ENCODE results near the gene HOXC10.

HOXC10 gene

GRCh38 chr12:54017027-54017788 lies 32.3 kb downstream of the HOXC10 start:
- FAIRE-seq: no peak

DNA sequence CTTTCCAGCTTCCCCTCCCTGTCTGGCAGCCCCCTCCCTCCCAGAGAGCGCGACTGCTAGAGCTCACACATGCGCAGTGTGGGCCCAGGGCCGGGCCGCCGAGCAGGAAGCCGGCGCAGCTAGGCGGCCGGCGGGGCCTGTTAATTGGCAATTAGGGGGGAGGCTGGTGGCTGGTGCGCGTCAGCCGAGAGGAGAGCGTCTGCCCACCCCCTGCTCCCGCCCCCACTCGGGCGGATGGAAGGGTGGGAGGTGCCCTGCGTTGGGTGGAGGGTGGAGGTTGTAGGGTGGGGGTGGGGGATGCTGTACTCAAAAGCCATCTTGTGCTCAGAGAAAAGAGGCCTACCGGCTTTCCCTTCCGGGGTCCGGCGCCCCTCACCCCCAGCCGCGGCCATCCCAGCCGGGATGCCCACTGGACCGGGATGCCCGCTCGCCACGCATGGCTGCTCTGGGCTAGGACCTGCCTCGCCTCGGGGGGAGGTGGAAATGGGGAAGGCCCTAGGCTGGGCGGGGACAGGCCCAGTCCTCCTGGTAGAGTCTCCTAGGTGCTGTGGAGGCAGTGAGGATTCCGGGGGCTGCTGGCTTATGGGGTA lies 33.0 kb downstream of the HOXC10 start:
- no peak for FAIRE-seq

GRCh38 chr12:54018468-54018984 lies 33.6 kb downstream of the HOXC10 start:
- FAIRE-seq: no peak

DNA sequence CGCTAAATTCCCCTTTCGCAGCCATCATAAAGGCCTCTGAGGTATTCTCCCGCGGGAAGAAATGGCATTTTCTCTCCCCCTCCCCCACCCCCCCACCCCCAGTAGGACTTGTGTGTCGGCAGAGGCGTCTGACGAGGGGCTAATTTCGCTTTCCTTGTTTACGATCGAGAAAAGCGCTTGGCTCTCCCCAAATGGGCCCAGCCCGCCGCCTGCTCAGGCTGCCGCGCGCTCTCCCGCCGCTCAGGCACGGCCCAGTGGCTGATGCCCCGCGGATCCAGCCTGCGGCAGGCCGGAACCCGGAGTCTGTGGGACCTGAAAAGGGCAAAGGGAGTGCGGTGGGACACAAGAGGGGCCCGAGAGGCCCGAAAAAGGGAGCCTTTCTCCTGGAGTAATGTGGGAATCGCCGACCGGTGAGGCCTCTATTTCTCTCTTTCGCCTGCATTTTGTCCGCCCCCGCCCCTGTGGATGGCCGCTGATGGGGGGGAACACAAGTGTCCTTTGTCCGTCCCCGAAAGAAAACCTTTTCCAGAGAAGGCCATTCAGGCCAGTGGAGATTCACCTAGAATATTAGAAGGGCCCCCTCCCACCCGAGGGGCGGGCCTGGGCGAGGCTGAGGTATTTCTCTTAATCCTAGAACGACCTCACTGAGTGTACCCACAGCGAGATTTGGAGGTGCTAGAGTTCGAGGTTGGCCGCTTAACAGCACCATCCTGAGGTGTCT lies 34.3 kb downstream of the HOXC10 start:
- no peak for FAIRE-seq

DNA sequence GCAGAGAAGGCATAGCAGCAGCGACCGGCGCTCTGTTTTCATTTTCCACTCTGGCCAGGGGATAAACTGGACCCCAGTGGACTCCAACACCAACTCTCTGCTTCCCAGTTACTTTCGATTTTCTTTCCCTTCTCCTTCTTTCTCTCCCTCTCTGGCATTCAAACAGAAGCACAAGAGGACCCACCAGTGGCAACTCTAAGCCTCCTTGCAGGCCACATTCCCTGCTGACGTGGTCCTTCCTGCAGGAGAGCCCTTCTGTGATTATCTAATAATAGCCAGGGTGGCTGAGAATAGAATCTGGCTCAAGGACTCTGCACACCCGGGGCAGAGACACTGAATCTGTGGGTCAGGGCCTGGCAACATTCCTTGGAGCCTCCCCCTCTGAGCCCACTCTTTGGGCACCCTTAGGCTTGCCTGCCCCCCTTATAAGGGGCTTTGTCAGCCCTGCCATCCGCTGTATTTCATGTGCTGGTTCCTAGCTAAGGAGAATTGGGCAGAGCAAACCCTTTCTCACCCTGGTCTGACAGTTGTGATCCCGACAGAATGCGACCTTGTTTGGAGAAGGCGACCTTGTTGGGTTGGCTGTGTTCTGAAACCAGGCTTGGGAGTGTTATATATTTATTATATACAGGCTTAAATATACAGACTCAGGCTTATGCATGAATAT lies 35.1 kb downstream of the HOXC10 start:
- FAIRE-seq: no peak

DNA sequence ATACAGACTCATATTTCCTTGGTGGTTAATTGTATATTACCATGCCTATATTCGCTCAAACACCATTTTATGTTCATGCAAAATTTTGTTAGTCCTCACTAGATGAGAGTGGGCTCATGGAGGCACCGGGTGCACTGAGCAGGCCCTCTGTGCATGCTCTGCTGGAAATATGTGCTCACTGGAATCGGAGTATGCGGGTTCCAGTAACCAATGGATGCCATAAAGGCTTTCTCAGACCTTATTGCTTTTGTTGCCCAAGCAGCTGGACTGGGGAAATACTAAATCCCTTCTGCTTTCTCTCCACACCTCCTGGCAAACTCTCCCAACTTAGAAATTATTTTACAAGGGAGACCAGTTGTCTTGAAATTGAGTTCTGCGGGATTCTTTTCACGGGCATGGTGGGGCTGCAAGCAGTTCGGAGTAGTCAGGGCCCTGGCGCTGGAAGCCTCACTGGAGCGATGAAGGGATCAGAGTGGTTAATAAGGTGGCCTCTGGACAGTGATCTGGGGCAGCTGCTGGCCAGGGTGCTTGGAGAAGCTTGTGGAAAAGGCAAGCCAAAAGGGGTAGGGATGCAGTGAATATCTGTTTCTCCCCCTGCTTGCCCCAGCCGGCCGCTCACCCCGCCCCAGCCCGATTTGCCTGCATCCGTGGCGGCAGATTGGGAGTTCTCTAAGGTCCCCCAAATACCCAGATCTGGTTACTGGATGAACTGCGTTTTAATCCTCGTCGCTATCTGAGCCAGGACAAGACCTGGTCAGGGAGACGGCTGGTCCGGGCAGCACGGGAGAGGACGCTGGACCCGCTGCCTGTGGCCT lies 35.9 kb downstream of the HOXC10 start:
- FAIRE-seq: no peak

DNA sequence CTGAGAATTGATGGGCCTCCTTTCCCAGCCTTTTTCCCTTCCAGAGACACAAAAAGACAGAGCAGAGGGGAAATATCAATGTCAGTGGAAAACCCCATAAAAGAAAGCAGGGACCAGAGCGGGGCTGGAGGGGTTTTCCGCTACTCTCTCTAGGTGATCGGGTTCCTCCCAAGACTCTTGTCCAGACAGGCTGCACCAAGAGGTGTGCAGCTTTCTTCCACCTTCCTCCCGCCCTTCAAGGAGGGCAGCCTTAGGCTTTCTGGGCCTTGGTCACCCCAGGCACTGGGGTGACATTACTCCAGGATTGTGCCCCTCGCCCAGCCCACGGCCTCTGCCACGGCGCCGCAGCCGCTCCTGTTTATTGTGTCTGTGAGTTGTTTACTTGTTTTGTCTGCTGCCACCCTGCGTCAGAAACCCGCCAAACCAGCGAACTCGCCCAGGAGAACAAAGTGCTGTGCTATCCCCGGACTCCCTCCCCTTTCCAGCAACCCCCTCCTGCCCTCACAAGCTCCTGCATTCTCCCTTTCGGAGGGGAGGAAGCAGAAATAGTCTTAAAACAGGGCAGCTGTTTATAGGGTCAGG lies 36.6 kb downstream of the HOXC10 start:
- no peak for FAIRE-seq

GRCh38 chr12:54022960-54023884 lies 38.3 kb downstream of the HOXC10 start:
- FAIRE-seq: no peak

- FAIRE-seq: no peak
Measured at GRCh38 chr12:54024127-54024526, 39.2 kb downstream of the HOXC10 start.

DNA sequence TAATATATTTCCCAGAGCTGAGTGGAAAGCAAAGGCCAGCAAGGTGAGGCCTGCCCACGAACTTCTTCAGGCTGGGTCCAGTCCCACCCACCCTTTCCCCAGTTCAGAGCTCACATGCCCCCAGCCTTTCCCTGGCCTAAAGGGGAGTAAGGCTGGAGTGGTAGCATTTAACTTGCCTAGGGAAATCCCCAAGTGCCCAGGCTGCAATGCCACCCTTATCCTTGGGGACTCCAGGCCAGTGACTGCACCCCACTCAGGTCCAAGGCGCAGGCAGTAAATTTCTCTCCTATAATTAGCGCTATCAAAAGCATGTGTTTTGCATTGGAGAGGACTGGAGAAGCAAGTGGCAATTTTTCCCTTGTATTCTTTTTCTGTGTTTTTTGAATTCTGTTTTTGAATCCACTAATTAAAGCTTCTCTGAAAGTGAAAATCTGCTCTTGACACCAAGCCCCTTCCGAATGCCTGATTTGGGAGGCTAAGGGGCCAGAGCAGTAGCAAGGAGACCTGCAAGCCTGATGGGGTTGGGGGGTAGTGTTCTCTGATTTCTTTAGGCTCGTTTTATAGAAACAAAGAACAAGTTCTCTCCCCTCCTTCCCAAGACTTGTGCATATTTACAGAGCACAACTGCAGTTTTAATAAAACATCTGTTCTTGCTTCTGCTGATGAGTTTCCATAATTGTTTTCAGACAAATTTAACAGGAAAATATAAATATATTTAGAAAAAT lies 39.8 kb downstream of the HOXC10 start:
- FAIRE-seq: no peak

DNA sequence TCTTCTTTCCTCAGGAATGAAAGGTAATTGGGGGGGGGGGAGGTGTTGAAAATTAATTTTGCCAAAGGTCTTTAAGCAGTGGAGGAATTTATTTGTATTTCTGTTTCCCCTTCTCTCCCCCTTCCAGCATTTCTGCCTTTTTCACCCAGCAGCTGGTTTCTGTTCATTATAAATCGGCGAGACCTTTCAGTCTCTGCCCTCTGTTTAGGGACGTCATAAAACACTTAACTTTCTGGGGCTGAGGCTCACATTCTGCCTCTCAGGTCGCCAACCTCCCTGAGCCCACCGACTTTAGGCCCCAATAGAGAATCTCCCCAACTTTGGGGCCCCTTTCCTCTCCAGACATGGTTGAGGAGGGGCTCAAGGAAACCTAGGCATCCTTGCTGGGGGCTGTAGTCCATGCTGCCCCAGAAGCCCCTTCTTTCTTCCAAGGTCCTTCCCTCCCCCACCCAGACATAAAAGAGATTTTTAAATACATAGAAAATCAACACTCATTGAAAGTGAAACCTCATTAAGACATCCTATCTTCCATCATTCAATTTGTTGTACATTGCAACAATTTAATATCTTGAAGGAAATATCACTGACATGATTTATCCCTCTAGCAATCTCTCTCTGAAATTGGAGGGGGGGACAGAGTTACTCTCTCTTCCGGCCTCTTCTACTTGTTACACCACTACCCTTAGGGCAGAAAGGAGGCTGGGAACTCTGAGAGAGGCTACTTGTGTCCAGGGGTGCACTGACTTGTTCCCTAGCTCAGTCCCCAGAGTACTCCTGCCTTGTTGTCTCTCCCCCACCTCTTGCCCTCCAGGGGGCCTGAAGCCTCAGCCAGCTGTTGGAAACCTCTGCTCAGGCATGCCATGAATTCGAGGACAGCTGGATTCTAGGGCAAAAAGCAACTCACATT lies 40.8 kb downstream of the HOXC10 start:
- no peak for FAIRE-seq

DNA sequence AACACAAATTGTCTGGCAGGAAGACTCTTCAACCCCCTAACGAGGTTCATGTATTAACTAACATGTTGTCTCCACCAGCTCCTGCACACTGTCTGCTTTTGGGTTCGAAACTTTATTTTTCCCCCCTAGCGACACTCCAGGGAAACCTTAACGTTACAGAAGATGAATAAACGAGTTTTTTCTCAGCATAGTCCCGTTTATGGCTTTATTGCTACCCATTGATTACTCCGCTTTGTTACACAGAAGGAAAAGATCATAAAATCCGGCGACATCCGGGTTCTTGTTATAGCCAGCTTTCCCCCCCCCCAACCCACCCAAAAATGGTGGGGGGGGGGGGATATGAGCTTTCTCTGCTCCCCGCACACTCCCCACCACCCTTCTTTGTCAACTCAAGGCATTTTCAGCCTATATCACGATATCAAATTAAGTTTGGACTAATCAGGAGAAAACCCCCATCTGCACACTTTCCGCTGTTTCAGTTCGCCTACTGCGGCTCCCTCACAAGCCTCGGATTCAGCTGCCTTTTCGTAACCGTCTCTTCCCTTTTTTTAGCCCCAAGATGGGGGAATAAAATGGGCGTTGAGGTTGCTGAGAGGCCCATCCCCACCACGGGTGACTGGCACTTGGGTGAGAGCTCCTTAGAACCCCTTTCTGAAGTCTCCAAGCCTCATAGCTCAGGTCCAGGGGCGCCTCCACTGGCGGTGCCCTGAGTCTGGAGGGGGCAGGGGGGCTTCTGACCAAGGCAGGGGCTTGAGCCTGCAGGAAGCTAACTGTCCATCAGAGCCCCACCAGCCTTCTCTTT lies 41.9 kb downstream of the HOXC10 start:
- FAIRE-seq: no peak

DNA sequence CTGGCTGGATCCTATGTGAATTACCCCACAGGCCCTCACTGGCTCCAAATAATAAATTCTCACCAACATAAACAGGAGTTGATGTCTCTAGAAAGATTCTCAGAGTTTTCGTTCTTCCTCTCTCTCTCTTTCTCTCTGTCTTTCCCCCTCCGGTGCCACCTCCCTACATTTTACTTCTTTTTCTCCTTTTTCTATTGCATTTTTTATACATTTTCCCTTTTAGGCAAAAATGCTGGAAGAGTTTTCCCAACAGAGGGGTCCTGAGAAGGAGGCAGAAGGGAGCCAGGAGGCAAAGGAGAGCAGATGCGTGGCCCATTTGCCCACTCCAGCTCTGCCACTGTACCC lies 42.5 kb downstream of the HOXC10 start:
- no peak for FAIRE-seq

DNA sequence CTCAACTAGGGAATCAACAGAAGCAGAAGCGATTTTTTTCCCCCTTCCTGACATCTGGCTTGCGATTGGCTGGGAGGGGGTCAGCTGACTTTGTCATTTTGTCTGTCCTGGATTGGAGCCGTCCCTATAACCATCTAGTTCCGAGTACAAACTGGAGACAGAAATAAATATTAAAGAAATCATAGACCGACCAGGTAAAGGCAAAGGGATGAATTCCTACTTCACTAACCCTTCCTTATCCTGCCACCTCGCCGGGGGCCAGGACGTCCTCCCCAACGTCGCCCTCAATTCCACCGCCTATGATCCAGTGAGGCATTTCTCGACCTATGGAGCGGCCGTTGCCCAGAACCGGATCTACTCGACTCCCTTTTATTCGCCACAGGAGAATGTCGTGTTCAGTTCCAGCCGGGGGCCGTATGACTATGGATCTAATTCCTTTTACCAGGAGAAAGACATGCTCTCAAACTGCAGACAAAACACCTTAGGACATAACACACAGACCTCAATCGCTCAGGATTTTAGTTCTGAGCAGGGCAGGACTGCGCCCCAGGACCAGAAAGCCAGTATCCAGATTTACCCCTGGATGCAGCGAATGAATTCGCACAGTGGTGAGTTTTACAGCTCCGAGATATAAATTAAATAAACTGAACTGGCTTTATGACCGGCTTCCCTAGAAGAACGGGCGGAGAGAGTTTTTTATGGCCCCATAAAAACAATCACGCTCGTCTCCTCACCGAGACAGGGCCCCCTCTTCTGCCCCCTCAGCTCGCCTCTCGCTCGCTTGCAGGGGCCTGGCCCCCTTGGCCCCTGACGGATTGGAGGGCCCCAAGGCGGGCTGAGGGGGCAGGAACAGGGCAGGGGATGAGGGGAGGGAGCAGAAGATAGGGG lies 43.6 kb downstream of the HOXC10 start, which contains the start of gene HOXC6:
TSS of gene HOXC6 (plus strand) at position 127 of the 888 bp plus-strand sequence. CDS start at position 209, 82 bp downstream.
- no peak for FAIRE-seq

DNA sequence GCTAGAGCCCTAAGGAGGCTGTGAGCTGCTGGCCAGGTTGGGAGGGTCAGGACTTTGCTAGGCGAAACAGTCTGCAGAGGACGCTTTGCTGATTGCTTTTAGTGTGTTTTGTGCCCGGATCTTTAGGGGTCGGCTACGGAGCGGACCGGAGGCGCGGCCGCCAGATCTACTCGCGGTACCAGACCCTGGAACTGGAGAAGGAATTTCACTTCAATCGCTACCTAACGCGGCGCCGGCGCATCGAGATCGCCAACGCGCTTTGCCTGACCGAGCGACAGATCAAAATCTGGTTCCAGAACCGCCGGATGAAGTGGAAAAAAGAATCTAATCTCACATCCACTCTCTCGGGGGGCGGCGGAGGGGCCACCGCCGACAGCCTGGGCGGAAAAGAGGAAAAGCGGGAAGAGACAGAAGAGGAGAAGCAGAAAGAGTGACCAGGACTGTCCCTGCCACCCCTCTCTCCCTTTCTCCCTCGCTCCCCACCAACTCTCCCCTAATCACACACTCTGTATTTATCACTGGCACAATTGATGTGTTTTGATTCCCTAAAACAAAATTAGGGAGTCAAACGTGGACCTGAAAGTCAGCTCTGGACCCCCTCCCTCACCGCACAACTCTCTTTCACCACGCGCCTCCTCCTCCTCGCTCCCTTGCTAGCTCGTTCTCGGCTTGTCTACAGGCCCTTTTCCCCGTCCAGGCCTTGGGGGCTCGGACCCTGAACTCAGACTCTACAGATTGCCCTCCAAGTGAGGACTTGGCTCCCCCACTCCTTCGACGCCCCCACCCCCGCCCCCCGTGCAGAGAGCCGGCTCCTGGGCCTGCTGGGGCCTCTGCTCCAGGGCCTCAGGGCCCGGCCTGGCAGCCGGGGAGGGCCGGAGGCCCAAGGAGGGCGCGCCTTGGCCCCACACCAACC lies 44.8 kb downstream of the HOXC10 start:
- FAIRE-seq: no peak

GRCh38 chr12:54030442-54030801 lies 45.5 kb downstream of the HOXC10 start:
- no peak for FAIRE-seq

All from islet of Langerhans (tissue), 1 donor.